RWPE2 (cell line): ENCODE measurements around the gene SLC8A1.

ENCODE experiments used
- ATAC-seq: fragments of 200-7000 bp; cut with Tn5 transposase; 3 replicates; pipeline ENCODE4 v1.9.1; 2021; ENCODE audit warnings: low read depth
- DNase-seq: peaks from one replicate; pipeline ENCODE4 v3.0.0-alpha.2; 2020; ENCODE audit warnings: low spot score
- H3K27ac ChIP-seq: fragments of 450-650 bp; 2 replicates; pipeline ENCODE4 v1.5.1; 2017; ENCODE audit warnings: mild to moderate bottlenecking; ENCODE audit not compliant: poor library complexity, severe bottlenecking
- H3K27me3 ChIP-seq: fragments of 250-450 bp; sonication (Bioruptor Pico); 2 replicates; pipeline ENCODE4 v1.5.1; 2021; ENCODE audit warnings: mild to moderate bottlenecking, moderate library complexity; ENCODE audit not compliant: insufficient read depth, poor library complexity, severe bottlenecking
- H3K36me3 ChIP-seq: fragments of 250-450 bp; sonication (Bioruptor Pico); 2 replicates; pipeline ENCODE4 v1.5.1; 2020; ENCODE audit warnings: low read depth, mild to moderate bottlenecking, moderate library complexity
- H3K4me1 ChIP-seq: fragments of 250-450 bp; sonication (Bioruptor Pico); 2 replicates; pipeline ENCODE4 v1.5.1; 2021; ENCODE audit warnings: mild to moderate bottlenecking, moderate library complexity; ENCODE audit not compliant: insufficient read depth, poor library complexity, severe bottlenecking
- H3K4me3 ChIP-seq: fragments of 250-450 bp; sonication (Bioruptor Pico); 2 replicates; pipeline ENCODE4 v1.5.1; 2021; ENCODE audit warnings: mild to moderate bottlenecking, moderate library complexity; ENCODE audit not compliant: severe bottlenecking
- H3K9me3 ChIP-seq: fragments of 250-450 bp; sonication (Bioruptor Pico); 2 replicates; pipeline ENCODE4 v1.5.1; 2021; ENCODE audit warnings: mild to moderate bottlenecking, moderate library complexity; ENCODE audit not compliant: severe bottlenecking
- TF ChIP-seq, protein P1 (sequence below): fragments of 450-650 bp; IDR thresholded peaks from one replicate; pipeline ENCODE4 v1.5.1; 2017; ENCODE audit warnings: mild to moderate bottlenecking, moderate library complexity; ENCODE audit not compliant: poor library complexity, severe bottlenecking

SLC8A1 gene

DNA sequence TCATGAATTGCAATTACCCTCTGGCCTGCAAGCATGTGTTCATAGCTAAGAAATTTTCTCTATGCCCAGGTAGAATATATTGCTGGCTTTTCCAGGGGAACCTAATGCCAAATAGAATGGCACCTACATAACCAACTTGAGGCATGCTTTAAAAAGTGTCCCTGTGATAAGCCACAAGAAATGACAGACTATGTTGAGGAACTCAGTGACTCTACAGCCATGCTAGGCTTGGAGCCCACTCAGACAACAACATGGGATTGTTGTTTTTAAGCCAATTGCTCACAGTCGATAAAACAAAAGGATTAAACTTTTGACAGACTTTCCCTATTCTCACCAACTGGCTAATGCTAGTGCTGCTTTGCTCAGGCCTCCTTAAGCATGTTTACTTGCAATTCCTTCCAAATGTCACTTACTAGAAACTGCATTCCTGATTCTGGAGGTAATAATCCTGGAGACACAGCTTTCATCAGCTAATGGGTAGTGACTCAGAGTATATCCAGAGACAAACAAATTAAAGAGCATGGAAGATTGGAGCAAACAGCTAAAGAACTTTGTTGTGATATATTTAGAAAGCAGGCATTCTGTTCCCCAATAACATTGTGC lies 249.0 kb downstream of the SLC8A1 start:
- no peaks in the 10 kb centered on the region for H3K27me3 ChIP-seq
- no peak for DNase-seq
- H3K36me3 ChIP-seq = no peaks in the 10 kb centered on the region
- no peak for ATAC-seq
- no peak overlapping the region for H3K4me3 ChIP-seq
- TF ChIP-seq, protein P1, sequence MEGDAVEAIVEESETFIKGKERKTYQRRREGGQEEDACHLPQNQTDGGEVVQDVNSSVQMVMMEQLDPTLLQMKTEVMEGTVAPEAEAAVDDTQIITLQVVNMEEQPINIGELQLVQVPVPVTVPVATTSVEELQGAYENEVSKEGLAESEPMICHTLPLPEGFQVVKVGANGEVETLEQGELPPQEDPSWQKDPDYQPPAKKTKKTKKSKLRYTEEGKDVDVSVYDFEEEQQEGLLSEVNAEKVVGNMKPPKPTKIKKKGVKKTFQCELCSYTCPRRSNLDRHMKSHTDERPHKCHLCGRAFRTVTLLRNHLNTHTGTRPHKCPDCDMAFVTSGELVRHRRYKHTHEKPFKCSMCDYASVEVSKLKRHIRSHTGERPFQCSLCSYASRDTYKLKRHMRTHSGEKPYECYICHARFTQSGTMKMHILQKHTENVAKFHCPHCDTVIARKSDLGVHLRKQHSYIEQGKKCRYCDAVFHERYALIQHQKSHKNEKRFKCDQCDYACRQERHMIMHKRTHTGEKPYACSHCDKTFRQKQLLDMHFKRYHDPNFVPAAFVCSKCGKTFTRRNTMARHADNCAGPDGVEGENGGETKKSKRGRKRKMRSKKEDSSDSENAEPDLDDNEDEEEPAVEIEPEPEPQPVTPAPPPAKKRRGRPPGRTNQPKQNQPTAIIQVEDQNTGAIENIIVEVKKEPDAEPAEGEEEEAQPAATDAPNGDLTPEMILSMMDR = no peak
- no peaks in the 10 kb centered on the region for H3K4me1 ChIP-seq
- H3K9me3 ChIP-seq = no peaks in the 10 kb centered on the region
- no peak overlapping the region for H3K27ac ChIP-seq

DNA sequence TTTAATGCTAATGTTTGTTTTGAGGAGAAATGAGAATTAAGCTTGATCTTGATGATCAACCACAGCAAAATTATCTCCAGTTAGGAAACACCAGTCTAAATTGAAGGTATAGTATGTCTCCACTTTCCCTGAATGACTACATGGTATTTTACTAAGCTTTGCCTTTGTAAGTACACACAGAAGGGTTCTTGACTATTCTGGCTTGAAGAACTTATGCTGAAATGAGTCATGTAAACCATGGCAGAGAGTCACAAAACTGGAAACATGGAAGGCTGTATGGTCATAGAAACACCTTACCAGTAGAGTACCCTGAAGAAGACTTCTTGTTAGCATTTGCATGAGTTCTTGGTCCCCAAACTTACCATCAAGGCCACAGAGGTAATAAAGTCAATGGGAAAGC lies 250.5 kb downstream of the SLC8A1 start:
- TF ChIP-seq, protein P1 = no peak
- Histone ChIP-seq H3K4me3 (no peak overlapping the region), H3K9me3 (no peaks in the 10 kb centered on the region), H3K27ac (no peak overlapping the region), H3K4me1 (no peaks in the 10 kb centered on the region), H3K36me3 (no peaks in the 10 kb centered on the region), H3K27me3 (no peaks in the 10 kb centered on the region)
- ATAC-seq (no peak), DNase-seq (no peak)

DNA sequence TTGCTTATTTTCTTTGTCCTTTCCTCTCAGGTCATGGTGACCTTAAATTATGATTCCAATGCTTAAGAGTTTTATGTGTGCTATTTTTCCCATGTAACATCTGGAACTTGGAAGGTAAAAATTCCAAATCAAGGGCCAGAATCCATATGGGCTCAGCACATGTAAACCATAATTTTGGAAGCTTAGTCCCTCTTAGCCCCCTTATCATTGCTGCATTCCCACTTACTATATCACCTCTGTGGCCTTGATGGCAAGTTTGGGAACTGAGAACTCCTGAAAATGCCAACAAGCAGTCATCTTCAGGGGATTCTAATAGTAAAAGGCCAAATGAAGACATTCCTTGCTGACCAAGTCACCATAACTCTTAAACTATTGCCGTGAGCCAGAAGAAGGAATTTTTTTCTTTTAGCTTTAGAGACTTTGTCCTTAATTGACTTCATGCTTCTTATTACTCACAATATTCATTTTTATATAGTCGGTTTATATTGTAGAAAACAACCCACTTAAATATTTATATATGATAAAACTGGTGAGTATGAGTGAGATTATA lies 251.4 kb downstream of the SLC8A1 start:
- ATAC-seq (no peak), DNase-seq (no peak)
- H3K4me3 ChIP-seq = no peak overlapping the region
- TF ChIP-seq, protein P1 = no peak
- H3K27me3 ChIP-seq = no peaks in the 10 kb centered on the region
- H3K27ac ChIP-seq = no peak overlapping the region
- no peaks in the 10 kb centered on the region for H3K4me1 ChIP-seq
- no peaks in the 10 kb centered on the region for H3K36me3 ChIP-seq
- H3K9me3 ChIP-seq = no peaks in the 10 kb centered on the region

- no peaks in the 10 kb centered on the region for H3K36me3 ChIP-seq
- H3K4me1 ChIP-seq = no peaks in the 10 kb centered on the region
- H3K4me3 ChIP-seq = no peak overlapping the region
- no peak for DNase-seq
- H3K27ac ChIP-seq = no peak overlapping the region
- no peaks in the 10 kb centered on the region for H3K9me3 ChIP-seq
- TF ChIP-seq, protein P1 = no peak
- ATAC-seq = no peak
- H3K27me3 ChIP-seq = no peaks in the 10 kb centered on the region
Measured at GRCh38 chr2:40199771-40200170, 252.1 kb downstream of the SLC8A1 start.

GRCh38 chr2:40197121-40197520 lies 254.8 kb downstream of the SLC8A1 start:
- TF ChIP-seq, protein P1 = no peak
- no peaks in the 10 kb centered on the region for H3K27me3 ChIP-seq
- H3K9me3 ChIP-seq = no peaks in the 10 kb centered on the region
- DNase-seq (no peak), ATAC-seq (no peak)
- peaks cover 12% of the 10 kb centered on the region for H3K4me1 ChIP-seq
- H3K27ac ChIP-seq = no peak overlapping the region
- no peaks in the 10 kb centered on the region for H3K36me3 ChIP-seq
- H3K4me3 ChIP-seq = no peak overlapping the region
